Measurements from ENCODE around the gene LSMEM2. TPM values are rescaled to one million over a fixed set of nuclear protein-coding genes. Genes with fewer than 3 reads are reported as not detected.

LSMEM2 gene
- total RNA-seq, 1 experiment from 2014 or later = not detected

GRCh38 chr3:50333744-50334328, 54.9 kb downstream of the LSMEM2 start:
- peak; percentile 81 for DNase-seq (ENCODE audit: extremely low read depth, low read depth)

DNA sequence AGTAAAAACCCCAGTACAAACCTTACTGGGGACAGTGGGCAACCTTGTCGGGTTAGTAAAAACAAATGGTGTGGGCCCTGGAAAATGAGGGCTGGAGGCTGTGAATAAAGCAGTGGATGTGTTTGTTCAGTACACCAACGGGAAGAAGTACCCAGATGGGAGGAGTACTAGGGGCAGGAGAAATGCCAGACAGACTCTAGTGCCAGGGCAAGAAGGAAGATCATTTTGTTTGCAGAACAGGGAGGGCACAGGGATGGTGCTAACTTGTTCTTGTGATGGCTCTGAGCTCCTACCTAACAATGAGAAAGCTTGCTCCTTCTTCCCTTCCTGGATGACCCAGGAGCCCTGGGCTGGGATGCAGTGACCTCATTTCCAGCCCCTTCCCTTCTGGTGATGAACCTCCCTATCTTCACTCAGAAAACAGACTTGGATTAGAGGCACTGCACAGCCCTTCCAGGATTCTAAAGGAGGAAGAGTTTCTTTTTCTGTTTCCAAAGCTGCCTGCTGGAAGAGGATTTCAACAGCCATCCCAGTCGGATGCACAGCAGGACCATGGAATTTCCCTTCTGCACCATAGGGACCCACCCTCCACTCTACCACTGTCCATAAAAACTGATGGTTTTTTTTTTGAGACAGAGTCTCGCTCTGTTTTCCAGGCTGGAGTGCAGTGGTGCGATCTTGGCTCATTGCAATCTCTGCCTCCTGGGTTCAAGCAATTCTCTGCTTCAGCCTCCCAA, 55.6 kb downstream of the LSMEM2 start:
- DNase-seq (ENCODE audit: extremely low read depth, low read depth) = no peak

- DNase-seq (ENCODE audit: extremely low read depth, low read depth) = no peak
These were observed 57.7 kb downstream of the LSMEM2 start for GRCh38 chr3:50336452-50337174.

DNA sequence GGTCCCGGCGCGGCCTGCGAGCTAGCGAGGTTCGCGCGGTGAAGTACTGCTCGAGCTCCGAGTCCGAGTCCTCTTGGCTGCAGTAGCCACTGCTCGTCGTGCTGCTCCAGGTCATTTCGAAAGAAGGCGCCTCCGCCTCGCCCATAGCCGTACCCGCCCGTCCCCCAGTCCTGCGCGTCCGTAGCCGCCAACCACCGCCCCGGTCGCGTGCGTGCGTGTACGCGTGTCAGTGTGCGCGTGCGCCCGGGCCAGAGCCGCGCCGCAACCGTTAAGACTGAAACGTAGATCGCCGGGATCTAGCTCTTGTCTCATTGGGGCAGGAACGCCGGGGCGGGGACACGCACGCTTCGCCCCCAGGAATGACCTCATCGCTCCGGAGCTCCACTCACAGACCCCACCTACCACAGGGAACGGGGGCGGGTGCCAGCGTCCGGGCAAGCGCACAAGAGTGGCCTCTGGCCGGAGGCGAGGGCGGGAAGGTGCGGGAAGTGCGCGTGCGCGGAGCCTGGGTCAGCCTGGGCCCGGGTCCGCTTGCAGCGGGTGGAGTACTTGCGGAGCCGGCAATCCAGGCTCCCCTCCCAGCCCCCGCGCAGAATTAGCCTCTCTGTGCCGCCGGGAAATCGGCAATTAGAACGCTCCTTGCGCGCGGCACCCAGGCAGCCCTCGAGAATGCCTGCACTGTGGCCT, 58.4 kb downstream of the LSMEM2 start:
- DNase-seq (ENCODE audit: extremely low read depth, low read depth) = peak; percentile 97

Other genes with a start within 250 kb of the LSMEM2 start
- gene RBM5, start 190.2 kb upstream of the LSMEM2 start, total RNA-seq (2014; rRNA removed; shearing (Covaris generic)) = 56.9 and 61.4 TPM in 2 replicates
- 4.4 and 5.4 TPM in 2 replicates for gene SEMA3F, start 123.8 kb upstream of the LSMEM2 start, total RNA-seq (2014; rRNA removed; shearing (Covaris generic))
- not detected in 2 replicates for gene GNAT1, start 87.5 kb upstream of the LSMEM2 start, total RNA-seq (2014; rRNA removed; shearing (Covaris generic))
- 0.09 and 0.27 TPM in 2 replicates for gene SLC38A3, start 73.8 kb upstream of the LSMEM2 start, total RNA-seq (2014; rRNA removed; shearing (Covaris generic))
- gene GNAI2, start 42.9 kb upstream of the LSMEM2 start, total RNA-seq (2014; rRNA removed; shearing (Covaris generic)) = 45.5 and 50.1 TPM in 2 replicates
- 4.9 and 6.1 TPM in 2 replicates for gene SEMA3B, start 9.9 kb upstream of the LSMEM2 start, total RNA-seq (2014; rRNA removed; shearing (Covaris generic))
- 116 TPM in 2 replicates for gene IFRD2, start 13.3 kb downstream of the LSMEM2 start, total RNA-seq (2014; rRNA removed; shearing (Covaris generic))
- 13.0 and 15.1 TPM in 2 replicates for gene HYAL3, start 20.3 kb downstream of the LSMEM2 start, total RNA-seq (2014; rRNA removed; shearing (Covaris generic))
- gene NAA80, start 20.3 kb downstream of the LSMEM2 start, total RNA-seq (2014; rRNA removed; shearing (Covaris generic)) = 7.2 and 7.6 TPM in 2 replicates
- 5.9 and 6.2 TPM in 2 replicates for gene HYAL1, start 24.5 kb downstream of the LSMEM2 start, total RNA-seq (2014; rRNA removed; shearing (Covaris generic))
- gene HYAL2, start 43.7 kb downstream of the LSMEM2 start, total RNA-seq (2014; rRNA removed; shearing (Covaris generic)) = 19.9 and 28.5 TPM in 2 replicates
- gene TUSC2, start 49.1 kb downstream of the LSMEM2 start, total RNA-seq (2014; rRNA removed; shearing (Covaris generic)) = 15.4 and 17.6 TPM in 2 replicates
- 8.9 and 9.4 TPM in 2 replicates for gene RASSF1, start 61.7 kb downstream of the LSMEM2 start, total RNA-seq (2014; rRNA removed; shearing (Covaris generic))
- gene ZMYND10, start 66.6 kb downstream of the LSMEM2 start, total RNA-seq (2014; rRNA removed; shearing (Covaris generic)) = 0.30 and 1.1 TPM in 2 replicates
- gene NPRL2, start 71.7 kb downstream of the LSMEM2 start, total RNA-seq (2014; rRNA removed; shearing (Covaris generic)) = 16.8 and 17.3 TPM in 2 replicates
- 8.3 and 8.9 TPM in 2 replicates for gene CYB561D2, start 71.8 kb downstream of the LSMEM2 start, total RNA-seq (2014; rRNA removed; shearing (Covaris generic))
- 27.7 and 31.7 TPM in 2 replicates for gene TMEM115, start 80.4 kb downstream of the LSMEM2 start, total RNA-seq (2014; rRNA removed; shearing (Covaris generic))
- gene CACNA2D2, start 224.5 kb downstream of the LSMEM2 start, total RNA-seq (2014; rRNA removed; shearing (Covaris generic)) = 0.02 and 0.06 TPM in 2 replicates

All from NCI-H460 (cell line).